HG02852 (cell line): ENCODE results near the gene ZBTB7C.

Experiments used
- ATAC-seq: cut with Tn5 transposase; IDR thresholded peaks from one replicate; pipeline ENCODE4 v1.9.1; 2021; ENCODE audit warnings: mild to moderate bottlenecking, moderate library complexity; ENCODE audit not compliant: unreplicated experiment

ZBTB7C gene

GRCh38 chr18:48263914-48264902 is 145.0 kb downstream of the ZBTB7C start:
- no peak for ATAC-seq

GRCh38 chr18:48263192-48263853 is 145.9 kb downstream of the ZBTB7C start:
- no peak for ATAC-seq

GRCh38 chr18:48260237-48260636 is 148.9 kb downstream of the ZBTB7C start:
- ATAC-seq, result no peak

- ATAC-seq, result no peak
These were observed 152.3 kb downstream of the ZBTB7C start for GRCh38 chr18:48256848-48257247.

- no peak for ATAC-seq
These were observed 155.0 kb downstream of the ZBTB7C start for GRCh38 chr18:48254077-48254602.

GRCh38 chr18:48252525-48252924 is 156.7 kb downstream of the ZBTB7C start:
- ATAC-seq, result no peak

- no peak for ATAC-seq
These were observed 158.3 kb downstream of the ZBTB7C start for GRCh38 chr18:48250918-48251317.

GRCh38 chr18:48250362-48250907 is 158.7 kb downstream of the ZBTB7C start:
- ATAC-seq, result no peak

- no peak for ATAC-seq
These were observed 159.3 kb downstream of the ZBTB7C start for GRCh38 chr18:48249854-48250253.

GRCh38 chr18:48244530-48244929 is 164.7 kb downstream of the ZBTB7C start:
- no peak for ATAC-seq

- no peak for ATAC-seq
These were observed 170.5 kb downstream of the ZBTB7C start for GRCh38 chr18:48238636-48239035.

GRCh38 chr18:48238206-48238605 is 171.0 kb downstream of the ZBTB7C start:
- ATAC-seq, result no peak

GRCh38 chr18:48236822-48237221 is 172.4 kb downstream of the ZBTB7C start:
- no peak for ATAC-seq

GRCh38 chr18:48230467-48231113 is 178.6 kb downstream of the ZBTB7C start:
- no peak for ATAC-seq

- no peak for ATAC-seq
These were observed 179.6 kb downstream of the ZBTB7C start for GRCh38 chr18:48229552-48229981.

- ATAC-seq, result no peak
These were observed 180.3 kb downstream of the ZBTB7C start for GRCh38 chr18:48228841-48229240.

- no peak for ATAC-seq
These were observed 180.9 kb downstream of the ZBTB7C start for GRCh38 chr18:48228301-48228715.

- no peak for ATAC-seq
These were observed 182.0 kb downstream of the ZBTB7C start for GRCh38 chr18:48227206-48227605.

- ATAC-seq, result no peak
These were observed 182.8 kb downstream of the ZBTB7C start for GRCh38 chr18:48226401-48226800.

- no peak for ATAC-seq
These were observed 187.1 kb downstream of the ZBTB7C start for GRCh38 chr18:48222118-48222517.
